Inflammatory macrophage (primary cell): ENCODE data around the gene BANP.
"Not testable (repeated sequence)": the region's sequence is repeated elsewhere in the genome, so short reads cannot be mapped to it uniquely, and the experiment has no call there.

Experiments
- DNase-seq, 2 donors: peaks; one replicate each; pipeline ENCODE4 v3.0.0-alpha.2; 2020 to 2022

Gene BANP

DNA sequence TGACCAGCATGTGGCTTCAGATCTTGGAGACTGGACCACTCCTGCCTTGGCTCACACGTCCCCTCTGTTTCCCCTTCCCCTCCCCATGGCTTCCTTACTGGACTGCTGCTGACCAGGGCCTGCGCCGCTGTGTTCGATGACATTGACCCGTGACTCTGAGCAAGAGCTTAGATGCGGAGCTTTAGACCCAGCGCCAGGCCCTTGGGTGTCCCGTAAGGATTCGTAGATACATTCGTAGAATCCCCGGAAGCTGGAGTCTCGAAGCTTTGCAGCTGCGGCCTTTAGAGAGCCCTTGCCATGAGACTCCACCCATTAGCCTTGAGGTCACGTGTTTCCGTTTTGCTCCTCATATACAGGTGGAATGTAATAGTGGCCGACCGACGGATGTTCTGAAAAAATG, 65.2 kb downstream of the BANP start:
- DNase-seq = not testable (repeated sequence)

DNA sequence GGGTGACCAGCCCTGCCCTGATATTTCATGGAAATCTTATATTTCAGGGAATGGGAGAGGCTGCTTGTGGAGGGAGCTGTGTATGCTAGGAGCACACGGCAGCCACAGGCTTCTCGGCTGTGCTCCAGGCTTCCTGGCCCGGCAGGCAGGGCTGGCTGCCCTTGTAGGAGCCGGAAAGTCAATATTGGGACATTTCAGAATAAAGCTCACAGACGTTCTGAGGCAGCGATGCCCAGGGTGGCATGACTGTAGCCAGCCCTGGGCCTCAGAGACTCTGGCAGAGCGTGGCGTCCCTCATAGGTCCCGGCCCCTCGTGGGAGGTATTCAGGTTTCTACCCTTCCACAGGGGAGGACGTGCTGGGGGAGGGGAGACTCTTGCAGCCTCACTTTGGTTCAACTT, 65.7 kb downstream of the BANP start:
- DNase-seq = no peak

DNA sequence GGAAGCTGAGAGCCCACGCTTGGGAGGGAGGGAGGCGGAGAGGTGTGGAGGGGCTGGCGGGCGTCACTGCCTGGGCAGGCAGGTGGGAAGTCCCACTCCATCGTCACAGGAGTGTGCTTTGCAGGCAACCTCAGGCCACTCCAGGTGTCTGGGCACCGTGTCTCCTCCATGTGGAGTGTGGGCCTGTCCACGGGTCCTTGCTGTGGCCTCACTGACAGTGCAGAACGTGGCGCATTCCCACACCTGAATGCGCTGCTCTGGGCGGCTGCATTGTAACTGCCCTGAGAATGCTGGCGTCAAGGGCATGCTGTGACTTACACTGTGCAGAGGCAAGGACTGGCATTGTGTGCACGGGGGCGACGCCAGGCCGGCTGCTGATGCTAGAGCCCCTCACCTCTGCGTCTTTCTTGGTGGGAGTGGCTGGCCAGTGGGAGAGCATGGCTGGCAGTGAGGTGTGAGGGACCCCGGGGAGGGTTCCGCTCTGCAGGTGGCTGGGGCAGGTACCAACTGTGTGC, 66.4 kb downstream of the BANP start:
- DNase-seq = no peak

DNA sequence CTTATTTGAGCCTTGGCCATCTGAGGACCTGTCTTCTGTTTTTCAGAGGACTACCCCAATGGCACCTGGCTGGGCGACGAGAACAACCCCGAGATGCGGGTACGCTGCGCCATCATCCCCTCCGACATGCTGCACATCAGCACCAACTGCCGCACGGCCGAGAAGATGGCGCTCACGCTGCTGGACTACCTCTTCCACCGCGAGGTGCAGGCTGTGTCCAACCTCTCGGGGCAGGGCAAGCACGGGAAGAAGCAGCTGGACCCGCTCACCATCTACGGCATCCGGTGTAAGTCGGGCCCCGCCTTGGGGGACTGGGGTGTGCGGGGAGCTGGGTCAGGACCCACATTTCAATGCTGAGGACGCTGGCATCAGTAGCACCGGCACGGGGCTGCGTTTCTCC, 67.1 kb downstream of the BANP start:
- DNase-seq = not testable (repeated sequence)

DNA sequence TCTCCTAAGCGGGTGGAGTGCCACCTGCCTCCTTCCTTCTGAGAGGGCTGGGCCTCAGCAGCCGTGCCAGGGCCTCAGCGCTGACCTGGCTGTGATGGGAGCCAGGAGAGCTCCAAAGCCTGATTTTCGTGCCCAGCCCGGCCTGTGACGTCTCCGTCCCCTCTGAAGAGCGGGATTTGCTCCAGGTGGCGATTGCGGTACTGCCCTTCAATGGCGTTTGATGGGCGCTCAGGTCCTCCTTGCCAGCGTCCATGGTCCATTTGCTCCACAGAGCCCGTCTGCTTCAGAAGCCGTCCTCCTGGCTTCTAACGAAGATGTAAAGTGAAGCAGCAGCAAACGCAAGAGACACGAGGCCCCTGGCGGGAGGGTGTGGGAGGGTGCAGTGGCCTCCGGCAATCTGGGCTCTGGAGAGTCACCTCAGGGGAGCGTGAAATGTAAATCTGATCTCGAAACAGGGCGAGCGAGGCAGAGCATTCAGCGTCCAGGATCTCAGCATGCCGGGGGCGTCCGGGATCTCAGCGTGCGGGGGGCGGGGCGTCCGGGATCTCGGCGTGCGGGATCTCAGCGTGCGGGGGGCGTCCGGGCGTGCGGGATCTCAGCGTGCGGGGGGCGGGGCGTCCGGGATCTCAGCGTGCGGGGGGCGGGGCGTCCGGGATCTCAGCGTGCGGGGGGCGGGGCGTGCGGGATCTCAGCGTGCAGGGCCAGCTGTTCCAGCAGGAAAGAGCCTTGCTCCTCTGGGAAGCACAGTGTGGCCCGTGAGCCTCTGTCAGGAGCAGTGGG, 68.0 kb downstream of the BANP start:
- not testable (repeated sequence) for DNase-seq

DNA sequence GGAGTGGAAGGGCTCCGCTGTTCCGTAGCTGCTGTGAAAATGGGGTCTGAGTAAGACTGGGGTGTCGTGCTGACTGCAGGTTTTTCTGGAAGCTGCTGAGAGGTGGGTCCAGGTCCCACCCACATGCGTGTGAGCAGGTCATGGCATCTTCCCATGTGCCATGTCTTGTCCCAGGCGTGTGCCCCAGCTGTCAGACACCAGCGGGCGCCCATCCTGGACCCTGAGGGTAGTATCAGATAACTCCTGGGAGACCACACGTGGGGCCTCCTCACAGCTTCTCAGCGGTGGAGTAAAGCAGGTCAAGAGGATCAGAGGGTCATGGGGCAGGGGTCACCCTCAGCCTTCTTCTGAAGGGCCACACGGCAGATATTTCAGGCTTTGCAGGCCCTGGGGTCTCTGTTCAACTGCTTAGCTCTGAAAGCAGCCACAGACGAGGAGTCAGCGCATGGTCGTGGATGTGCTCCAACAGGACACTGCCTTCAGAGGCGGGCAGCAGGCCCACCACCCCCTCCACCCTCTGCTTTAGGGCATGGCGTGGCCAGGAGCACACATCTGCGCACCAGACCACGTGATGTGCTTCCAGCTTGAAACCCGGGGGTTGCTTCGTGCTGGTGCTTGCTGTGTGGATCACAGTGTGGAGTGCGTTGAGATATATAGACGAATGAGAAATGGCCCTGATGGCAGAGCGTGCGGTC, 68.7 kb downstream of the BANP start:
- no peak for DNase-seq

DNA sequence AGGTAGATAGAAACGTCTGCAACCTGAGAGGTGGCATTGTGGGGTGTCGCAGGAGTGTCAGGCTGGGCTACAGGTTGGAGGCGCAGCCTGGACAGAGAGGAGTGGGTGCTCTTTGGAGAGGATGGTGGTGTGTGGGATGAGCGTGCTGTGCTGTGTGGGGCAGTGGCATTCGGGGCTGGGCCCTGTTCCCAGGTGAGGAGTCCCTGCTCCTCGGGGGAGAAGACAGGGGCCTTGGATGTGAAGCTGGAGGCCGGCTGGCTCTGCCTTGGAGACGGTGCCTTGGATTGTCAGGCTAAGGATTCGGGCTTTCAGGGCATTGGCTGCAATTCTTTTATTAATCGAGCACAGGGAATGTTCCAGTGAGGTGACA, 69.3 kb downstream of the BANP start:
- no peak for DNase-seq

DNA sequence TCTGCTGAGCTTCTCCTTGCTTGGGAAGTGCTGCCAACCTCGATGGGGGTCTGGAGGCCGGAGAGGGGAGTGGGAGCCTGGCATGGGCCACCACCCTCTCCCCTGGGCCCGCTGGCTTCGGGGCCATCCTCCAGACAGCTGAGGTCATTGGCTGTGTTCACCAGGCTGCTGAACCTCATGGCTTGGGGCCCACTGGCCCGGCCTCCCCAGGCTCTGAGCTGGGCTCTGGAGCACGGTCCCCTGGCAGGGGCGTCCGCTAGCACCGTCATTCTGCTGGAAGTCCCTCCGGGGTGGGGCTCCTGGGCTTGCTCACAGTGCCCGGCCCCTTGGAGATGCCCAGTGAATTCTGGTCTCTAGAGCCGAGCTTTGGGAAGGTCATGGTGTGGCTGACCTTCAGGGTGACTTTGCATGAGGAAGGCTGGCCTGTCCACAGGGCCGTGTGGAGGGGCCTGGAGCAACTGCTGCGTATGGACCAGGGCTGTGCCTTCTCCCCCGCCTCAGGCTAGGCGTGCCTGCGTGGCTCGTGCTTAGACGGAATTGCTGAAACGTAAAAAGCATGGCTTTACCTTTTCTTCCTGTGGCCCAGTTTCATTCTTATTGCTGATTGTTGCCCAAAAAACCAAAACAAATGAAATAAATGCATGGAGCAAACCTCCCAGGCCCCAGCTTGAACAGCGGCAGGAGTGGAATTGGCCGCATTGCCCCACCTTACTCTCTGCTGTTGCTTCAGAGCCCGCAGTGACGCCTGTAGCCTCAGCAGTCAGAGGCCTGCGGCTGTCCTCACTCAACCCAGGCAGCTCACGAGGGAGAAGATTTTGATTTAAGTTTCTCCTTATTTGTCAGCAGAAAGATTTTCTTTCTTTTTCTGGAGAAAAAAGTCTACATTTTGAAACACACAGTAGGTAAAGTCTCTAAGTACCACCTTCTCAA, 70.1 kb downstream of the BANP start:
- DNase-seq = not testable (repeated sequence)

DNA sequence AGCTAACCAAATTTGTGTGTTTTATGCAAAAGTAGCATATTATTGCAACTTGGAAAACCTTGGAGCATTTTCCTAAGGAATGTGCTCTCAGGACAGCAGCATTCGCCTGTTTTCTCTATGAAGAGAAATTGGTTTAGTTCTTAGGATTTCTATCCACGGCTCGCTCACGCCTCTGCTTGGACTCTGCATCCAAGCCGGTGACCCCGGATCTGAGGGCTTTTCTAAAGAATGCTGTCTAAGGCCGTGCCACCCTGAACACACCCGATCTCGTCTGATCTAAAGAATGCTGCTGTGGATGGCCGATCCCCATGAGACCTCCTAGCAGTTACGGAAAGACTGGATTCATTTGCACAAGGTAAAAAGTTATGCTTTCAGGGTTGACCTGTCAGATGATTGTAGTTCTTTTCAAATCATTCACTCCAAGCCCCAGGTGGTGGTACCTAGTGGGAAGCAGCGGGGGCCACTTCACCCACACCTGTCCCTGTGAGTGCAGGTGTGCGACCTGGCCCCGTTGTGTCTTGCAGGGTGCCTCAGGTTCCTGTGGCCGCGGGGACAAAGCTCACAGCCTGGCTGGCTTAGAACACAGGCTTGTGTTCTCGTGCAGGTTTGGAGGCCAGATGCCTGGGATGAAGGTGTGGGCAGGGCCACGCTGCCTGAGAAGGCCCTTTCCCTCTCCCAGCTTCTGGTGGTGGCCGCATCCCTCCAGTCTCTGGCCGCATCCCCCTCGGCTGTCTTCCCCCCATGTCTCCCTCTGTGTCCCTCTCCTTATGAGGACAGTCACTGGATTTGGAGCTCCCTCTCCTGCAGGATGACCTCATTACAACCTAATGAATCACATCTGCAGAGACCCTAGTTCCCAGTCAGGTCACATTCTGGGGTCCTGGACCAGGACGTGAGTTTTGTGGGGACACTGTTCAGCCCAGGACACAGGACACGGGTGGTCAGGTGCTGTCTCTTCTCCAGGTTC, 71.1 kb downstream of the BANP start:
- no peak for DNase-seq

DNA sequence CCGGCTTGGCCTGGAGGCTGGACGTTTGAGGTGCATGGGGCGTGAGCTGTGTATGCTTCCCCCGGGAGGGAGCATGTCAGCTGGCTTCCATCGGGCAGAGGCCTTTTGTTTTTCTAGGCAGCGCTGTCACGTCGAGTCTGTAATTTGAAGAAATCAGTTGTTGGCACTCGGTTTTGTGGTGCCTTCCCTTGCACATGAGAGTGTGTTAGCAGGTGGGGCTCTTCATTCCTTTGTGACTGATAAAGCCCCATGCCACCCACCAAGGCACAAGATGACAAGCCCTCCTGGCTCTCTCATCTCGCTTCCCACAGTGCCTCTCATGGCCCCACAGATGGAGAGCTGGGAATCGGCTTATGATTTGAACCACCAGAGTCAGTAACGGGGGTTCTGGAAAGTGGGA, 72.1 kb downstream of the BANP start:
- no peak for DNase-seq

DNA sequence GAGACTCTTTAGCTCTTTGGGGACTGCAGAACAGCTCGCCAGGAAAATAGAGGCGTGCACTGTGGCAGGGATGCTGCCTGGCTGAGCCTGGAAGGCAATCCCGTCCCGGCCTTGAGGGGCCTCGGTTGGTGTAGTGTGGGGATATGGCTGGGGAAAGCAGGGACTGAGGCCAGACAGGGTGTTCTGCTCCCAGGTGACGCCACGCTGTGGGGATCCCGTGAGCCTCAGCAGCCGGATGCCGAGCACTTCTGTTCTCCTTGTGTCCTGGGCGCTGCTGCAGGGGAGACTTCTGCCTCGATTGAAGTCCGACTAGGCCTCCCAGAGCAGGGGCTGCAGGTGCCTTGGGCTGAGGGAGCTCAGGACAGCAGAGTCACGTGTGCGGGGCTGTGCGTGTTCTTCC, 72.6 kb downstream of the BANP start:
- no peak for DNase-seq

DNA sequence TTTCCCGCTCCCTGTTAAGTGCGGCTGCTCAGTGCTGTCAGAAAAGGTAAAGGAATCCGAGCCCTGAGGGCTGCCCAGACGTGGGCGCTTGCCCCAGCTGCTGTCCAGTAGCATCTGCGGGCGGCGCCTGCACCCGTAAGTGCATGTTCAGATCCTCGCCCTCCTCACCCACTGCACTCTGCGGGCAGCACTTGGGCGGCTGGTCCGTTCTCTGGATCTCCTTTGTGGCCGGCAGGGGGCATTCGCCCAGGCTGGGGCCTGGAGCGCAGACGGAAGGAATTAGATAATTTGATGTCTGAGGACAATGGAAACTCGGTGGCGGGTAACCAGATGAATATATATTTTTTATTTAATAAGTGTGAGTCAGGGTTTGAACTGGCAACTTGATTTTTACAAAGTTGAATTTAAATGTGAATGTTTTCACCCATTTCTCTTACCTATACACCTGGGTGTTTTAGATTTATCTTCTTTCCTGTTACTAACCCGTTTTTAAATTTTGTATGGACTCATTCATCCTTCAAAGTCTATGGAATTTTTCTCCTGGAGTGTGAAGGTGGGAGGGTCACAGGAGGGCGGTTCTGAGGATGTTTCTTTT, 73.4 kb downstream of the BANP start:
- DNase-seq = peak in 1 of 2 donors; percentile 20

DNA sequence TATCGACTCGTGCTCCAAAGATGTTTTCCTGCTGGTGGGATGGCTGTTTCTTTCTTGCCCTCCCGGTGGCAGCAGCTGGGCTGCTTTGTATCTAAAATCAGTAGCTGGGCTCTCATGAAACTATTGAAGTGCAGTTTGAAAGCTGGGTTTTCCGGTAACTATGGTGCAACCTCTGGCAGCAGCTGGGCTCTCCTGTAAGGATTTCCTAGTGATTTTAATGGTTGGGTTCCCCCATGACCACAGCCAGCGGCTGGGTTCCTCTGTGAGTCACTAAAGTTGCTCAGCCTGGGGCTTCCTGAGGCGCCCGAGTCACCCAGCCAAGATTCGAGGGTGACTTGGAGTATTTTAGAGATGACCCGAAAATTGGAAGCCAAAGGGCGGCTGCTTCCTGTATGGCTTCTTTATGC, 73.9 kb downstream of the BANP start:
- peak; percentile 75 to 94 for DNase-seq

DNA sequence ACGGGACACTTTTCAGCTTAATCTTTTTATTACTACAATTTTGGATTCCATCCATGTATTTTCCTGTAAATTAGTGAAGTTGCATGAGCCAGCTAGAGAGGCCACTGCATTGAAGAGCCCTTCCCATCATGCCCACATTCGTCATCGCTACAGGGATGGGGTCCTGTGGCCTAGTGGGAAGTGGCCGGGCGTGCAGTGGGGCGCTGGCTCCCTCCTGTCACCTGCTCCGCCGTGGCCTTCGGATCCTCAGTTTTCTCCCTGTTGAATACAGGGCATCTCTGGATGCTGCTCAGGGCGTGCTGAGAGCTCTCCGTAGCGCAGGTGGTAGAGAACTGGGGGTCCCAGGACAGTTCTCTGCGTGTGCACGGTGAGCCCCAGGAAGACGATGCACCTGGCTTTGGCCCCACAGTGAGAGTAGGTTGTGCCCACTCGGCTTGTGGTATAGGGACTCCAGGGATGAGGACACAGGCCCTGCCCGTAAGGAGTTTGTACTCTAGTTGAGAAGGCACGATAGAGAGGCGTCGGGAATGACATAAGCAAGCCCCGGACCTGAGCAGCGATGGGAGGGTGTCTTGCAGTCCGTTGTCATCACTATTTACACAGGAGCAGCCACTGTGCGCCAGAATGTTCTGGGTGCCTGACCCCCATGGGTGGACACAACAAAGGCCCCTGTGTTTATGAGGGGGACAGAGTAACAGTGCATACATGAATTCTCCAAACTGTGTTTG, 74.8 kb downstream of the BANP start:
- DNase-seq = not testable (repeated sequence)

DNA sequence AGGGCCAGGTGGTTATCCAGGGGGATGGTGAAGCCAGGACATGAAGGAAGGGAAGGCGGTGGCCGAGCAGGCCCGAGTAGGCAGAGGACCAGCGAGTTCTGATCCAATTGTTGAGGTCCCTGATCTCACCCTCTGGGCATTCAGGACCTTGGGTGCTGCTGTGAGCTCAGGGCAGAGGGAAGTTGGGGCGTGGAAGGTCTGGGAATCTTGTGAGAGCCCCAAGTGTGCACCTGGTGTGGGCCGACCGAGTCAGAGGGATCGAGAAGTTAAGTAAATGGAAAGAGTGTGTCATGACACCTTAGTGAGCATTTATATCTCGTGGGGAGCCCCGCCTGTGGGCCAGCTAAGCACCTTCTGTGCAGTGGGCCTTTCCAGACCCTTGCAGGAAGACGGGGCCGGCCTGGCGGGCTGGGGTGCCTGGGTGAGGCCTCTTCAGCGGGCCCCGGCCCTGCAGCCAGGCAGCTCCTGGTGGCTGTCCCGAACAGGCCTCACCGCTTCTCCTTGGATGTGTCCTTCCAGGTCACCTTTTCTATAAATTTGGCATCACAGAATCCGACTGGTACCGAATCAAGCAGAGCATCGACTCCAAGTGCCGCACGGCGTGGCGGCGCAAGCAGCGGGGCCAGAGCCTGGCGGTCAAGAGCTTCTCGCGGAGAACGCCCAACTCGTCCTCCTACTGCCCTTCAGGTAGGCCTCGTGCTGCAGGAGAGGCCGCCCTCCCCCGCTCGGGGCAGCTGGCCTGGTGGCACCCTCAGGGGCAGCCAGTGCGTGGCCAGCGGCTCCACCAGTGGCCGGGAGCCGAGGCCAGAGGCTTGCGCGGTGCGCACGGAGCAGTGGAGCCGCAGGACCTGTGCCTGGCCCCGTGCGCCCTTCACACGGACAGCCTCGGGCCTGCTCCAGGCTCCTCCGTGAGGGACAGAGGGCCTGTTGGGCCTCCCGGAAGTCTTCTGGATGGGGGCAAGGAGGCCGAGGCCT, 76.0 kb downstream of the BANP start:
- no peak for DNase-seq

DNA sequence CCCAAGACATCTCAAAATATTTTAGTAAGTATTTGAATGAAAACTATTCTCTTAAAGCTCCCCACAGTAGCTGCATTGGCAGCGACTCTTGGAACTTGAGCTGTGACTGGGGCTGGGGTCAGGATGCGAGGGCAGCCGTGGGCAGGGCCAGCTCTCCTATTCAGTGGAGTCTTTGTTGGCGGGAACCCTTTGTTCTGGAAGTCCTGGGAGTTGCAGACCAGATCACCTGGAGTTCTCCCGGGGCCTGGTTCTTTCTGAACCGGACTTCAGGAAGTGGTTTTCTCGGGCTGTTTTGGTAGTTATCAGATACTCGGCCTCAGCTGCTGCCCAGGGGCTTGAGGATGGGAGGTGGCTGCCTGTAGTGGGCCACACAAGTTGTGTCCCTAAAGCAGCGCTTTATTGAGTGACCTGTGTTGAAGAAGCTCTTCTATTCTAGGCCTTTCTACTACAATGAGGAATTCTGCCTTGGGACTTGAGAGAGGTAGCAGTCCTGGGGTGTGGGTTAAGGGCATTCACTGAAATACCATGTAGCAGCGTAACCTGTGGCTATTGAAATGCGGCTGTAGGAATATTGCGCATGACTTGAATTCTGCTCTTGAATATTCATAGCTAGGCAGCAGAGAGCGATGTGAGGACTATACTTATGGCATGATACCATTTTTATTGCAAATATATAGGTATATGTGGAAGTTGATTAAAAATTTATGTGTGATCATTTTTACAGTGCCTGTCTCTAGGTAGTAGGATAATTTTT, 77.1 kb downstream of the BANP start:
- not testable (repeated sequence) for DNase-seq

DNA sequence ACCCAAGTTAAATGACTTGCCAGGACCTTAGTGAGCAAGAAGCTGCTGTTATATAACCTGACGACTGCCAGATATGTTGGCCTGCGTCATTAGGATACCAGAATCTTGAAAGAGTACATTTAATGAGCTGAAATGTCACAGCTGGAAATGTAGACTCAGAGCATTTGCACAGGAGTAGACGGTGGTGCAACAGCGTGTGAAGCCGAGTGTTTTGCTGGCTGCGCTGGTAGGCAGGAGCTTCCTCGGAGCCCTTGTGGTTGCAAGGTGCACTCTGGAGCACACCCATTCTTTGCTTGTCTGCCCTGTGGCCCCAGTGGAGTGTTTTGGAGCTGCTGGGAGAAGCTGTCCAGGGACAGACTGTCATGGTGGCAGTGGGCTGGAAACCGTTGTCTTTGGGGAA, 79.3 kb downstream of the BANP start:
- no peak for DNase-seq

DNA sequence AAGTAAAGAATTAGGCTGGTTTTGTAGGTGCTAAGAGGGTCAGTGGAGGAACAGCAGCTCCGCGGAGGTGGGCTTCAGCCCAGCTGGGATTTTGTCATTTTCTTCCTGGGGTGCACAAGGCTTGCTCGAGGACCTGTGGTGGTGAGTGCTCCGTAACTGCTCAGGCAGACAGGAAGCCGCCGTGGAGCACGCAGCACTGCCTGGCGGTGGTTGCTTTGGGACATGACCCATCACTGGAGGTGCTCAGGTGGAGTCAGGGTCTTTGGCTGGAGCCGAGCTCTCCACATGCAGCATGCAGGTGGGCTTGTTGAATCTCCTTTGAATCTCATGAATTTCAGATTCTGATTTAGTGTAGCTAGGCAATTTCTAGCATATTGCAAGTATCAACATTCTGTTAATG, 79.7 kb downstream of the BANP start:
- not testable (repeated sequence) for DNase-seq
